SH-SY5Y (cell line): ENCODE data around the gene HRH3.

Source experiments
- GATA2 ChIP-seq: IDR thresholded peaks from 2 replicates; pipeline ENCODE4 v1.6.1; 2011; ENCODE audit warnings: mild to moderate bottlenecking, low read depth, low read length
- GATA3 ChIP-seq: IDR thresholded peaks from 2 replicates; pipeline ENCODE4 v1.6.1; 2011; ENCODE audit warnings: low read depth, mild to moderate bottlenecking, low read length, moderate library complexity

GRCh38 chr20:62197311-62197710 is 22.8 kb downstream of the HRH3 start:
- TF ChIP-seq GATA3 = no peak
- TF ChIP-seq GATA2 = no peak
